HG02870 (cell line): ENCODE measurements around the gene UBAP1.
"Not testable (repeated sequence)": the region's sequence is repeated elsewhere in the genome, so short reads cannot be mapped to it uniquely, and the experiment has no call there.

Experiments used
- ATAC-seq: cut with Tn5 transposase; IDR thresholded peaks from one replicate; pipeline ENCODE4 v1.9.1; 2021; ENCODE audit warnings: mild to moderate bottlenecking, moderate library complexity; ENCODE audit not compliant: unreplicated experiment

UBAP1 gene

GRCh38 chr9:34220218-34220617, 41.4 kb downstream of the UBAP1 start:
- ATAC-seq = no peak

GRCh38 chr9:34224349-34224748, 45.5 kb downstream of the UBAP1 start:
- ATAC-seq = no peak

- ATAC-seq = not testable (repeated sequence)
Observed at GRCh38 chr9:34226144-34226760, 47.4 kb downstream of the UBAP1 start.

GRCh38 chr9:34227445-34227844, 48.6 kb downstream of the UBAP1 start:
- ATAC-seq = no peak

GRCh38 chr9:34230556-34230955, 51.7 kb downstream of the UBAP1 start:
- ATAC-seq = no peak

GRCh38 chr9:34232201-34232600, 53.4 kb downstream of the UBAP1 start:
- ATAC-seq = no peak

- ATAC-seq = no peak
Observed at GRCh38 chr9:34233672-34234071, 54.8 kb downstream of the UBAP1 start.

- ATAC-seq = no peak
Observed at GRCh38 chr9:34237836-34238235, 59.0 kb downstream of the UBAP1 start.

GRCh38 chr9:34240006-34240405, 61.2 kb downstream of the UBAP1 start:
- no peak for ATAC-seq

GRCh38 chr9:34242830-34243229, 64.0 kb downstream of the UBAP1 start:
- ATAC-seq = no peak

GRCh38 chr9:34245212-34245611, 66.4 kb downstream of the UBAP1 start:
- ATAC-seq = not testable (repeated sequence)

GRCh38 chr9:34246453-34246852, 67.6 kb downstream of the UBAP1 start:
- no peak for ATAC-seq

GRCh38 chr9:34247782-34248181, 68.9 kb downstream of the UBAP1 start:
- ATAC-seq = not testable (repeated sequence)

GRCh38 chr9:34249274-34249673, 70.4 kb downstream of the UBAP1 start:
- ATAC-seq = no peak

- ATAC-seq = no peak
Observed at GRCh38 chr9:34250721-34251120, 71.9 kb downstream of the UBAP1 start.

- ATAC-seq = no peak
Observed at GRCh38 chr9:34252016-34252415, 73.2 kb downstream of the UBAP1 start.

GRCh38 chr9:34252670-34253459, 74.0 kb downstream of the UBAP1 start:
- ATAC-seq = no peak

GRCh38 chr9:34253460-34253837, 74.6 kb downstream of the UBAP1 start:
- ATAC-seq = no peak

GRCh38 chr9:34254141-34254913, 75.5 kb downstream of the UBAP1 start:
- no peak for ATAC-seq

- no peak for ATAC-seq
Observed at GRCh38 chr9:34254966-34255825, 76.4 kb downstream of the UBAP1 start.

- no peak for ATAC-seq
Observed at GRCh38 chr9:34256104-34256503, 77.3 kb downstream of the UBAP1 start.
